ENCODE results near the gene USP40. TPM values are rescaled to one million over a fixed set of nuclear protein-coding genes. Genes with fewer than 3 reads are reported as not detected.

The USP40 gene
- total RNA-seq, 2 experiments from 2014 or later = 13.1 to 14.1 TPM

DNA sequence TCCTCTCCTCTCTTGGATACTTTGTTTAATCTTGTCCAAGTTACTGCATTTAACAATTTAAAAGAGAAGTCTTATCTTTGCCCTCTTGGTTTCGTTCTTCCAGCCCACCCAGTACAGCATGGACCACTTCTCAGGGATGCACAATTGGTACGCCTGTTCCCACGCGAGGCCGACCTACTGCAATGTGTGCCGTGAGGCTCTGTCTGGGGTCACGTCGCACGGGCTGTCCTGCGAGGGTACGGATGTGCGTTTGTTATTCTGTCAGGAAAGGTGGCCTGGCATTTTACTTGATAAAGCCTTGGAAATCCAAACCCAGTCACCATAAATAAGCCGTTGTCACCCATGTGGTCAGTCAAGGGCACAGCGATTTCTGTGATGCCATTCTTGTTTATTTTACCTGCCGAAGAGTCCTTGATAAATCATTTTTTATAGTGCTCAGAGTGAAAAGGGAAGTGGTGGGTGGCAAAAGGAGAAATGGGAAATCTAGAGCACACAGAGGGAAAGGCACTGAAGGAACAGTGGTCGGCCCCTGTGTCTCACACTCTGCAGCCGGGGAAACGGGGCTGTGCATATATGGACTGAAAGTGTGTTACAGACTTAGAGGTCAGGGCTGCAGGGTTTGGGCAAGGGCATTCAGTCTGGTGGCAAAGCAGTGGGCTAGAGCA lies 131.8 kb downstream of the USP40 start:
- peaks cover 54% of the 10 kb centered on the region for H3K36me3 Mint-ChIP-seq (ENCODE audit: low read depth)
- H3K4me3 Mint-ChIP-seq = no peak overlapping the region
- POLR2A ChIA-PET = no interaction called here
- ATAC-seq = no peak
- CTCF ChIA-PET = interaction anchor here (0.8 to 1.8 kb wide), 4 partner anchors 9 to 34 kb away, joined by 3 to 15 read pairs (median 4); no protein-coding TSS in a partner anchor
- DNase-seq = no peak
- no peaks in the 10 kb centered on the region for H3K27me3 Mint-ChIP-seq (ENCODE audit: low read depth)
- H3K9me3 Mint-ChIP-seq (ENCODE audit: insufficient read depth) = no peaks in the 10 kb centered on the region
- H3K4me1 Mint-ChIP-seq (ENCODE audit: low read depth) = peaks cover 14% of the 10 kb centered on the region
- H3K27ac Mint-ChIP-seq = no peak overlapping the region

DNA sequence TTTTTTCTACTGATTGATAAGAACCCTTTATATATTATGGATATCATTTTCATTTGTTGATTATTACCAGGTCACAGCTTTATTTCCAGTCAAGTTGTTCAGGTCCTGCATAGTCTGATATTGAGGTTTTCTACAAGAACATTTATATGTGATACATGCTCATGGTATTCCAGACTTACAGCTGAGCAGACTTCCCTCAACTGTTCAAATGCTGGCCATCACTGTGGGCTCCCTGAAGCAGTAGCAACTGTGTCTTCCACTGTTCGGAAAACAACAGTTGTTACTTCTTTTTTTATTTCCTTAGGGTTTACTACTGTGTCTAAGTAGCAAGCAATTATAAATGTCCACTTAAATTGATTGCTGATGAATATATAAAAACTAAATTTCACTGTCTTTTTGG lies 132.8 kb downstream of the USP40 start:
- Mint-ChIP-seq H3K36me3 (ENCODE audit: low read depth) (peaks cover 48% of the 10 kb centered on the region), H3K4me1 (ENCODE audit: low read depth) (peaks cover 22% of the 10 kb centered on the region), H3K27ac (no peak overlapping the region), H3K4me3 (no peak overlapping the region), H3K9me3 (ENCODE audit: insufficient read depth) (no peaks in the 10 kb centered on the region), H3K27me3 (ENCODE audit: low read depth) (no peaks in the 10 kb centered on the region)
- DNase-seq (no peak), ATAC-seq (no peak)
- ChIA-PET CTCF (interaction anchor here (1.2 to 1.8 kb wide), 3 partner anchors 10 to 29 kb away, joined by 4 to 15 read pairs (median 6); no protein-coding TSS in a partner anchor), POLR2A (no interaction called here)

DNA sequence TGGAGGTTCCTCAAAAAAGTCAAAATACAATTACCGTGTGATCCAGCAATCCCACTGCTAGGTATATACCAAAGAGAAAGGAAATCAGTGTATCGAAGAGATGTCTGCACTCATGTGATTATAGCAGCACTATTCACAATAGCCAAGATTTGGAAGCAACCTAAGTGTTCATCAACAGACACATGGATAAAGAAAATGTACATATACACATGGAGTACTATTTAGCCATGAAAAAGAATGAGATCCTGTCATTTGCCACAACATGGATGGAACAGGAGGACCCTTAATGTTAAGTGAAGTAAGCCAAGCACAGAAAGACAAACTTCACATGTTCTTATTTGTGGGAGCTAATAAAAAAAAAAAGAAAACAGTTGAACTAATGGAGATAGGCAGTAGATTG lies 133.6 kb downstream of the USP40 start:
- peaks cover 47% of the 10 kb centered on the region for H3K36me3 Mint-ChIP-seq (ENCODE audit: low read depth)
- ATAC-seq = no peak
- POLR2A ChIA-PET = no interaction called here

DNA sequence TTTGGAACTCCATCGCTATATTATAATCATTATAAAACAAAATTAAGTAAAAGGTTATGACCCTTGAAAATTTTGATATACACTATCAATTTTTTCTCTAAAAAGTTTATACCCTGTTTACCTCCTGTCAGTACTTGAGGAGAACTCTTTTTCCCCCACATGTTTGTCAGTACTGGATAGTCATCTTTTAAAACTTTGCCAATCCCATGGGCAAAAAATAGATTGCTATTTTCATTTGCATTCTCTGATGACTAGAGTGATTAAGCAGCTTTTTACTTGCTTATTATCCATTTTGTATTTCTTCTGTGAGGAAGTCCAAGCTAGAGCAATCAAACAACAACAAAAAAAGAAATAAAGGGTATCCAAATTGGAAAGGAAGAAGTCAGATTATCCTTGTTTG lies 135.9 kb downstream of the USP40 start:
- Mint-ChIP-seq H3K9me3 (ENCODE audit: insufficient read depth) (no peaks in the 10 kb centered on the region), H3K27me3 (ENCODE audit: low read depth) (no peaks in the 10 kb centered on the region), H3K4me3 (no peak overlapping the region), H3K4me1 (ENCODE audit: low read depth) (peaks cover 50% of the 10 kb centered on the region), H3K27ac (no peak overlapping the region), H3K36me3 (ENCODE audit: low read depth) (peaks cover 56% of the 10 kb centered on the region)
- no peak for ATAC-seq
- ChIA-PET POLR2A (interaction anchor here (0.6 kb wide), 1 partner anchor 45 kb away, joined by 3 read pairs; no protein-coding TSS in a partner anchor), CTCF (interaction anchor here (2.0 to 7.8 kb wide), 2 partner anchors 13 to 26 kb away, joined by 11 to 56 read pairs; no protein-coding TSS in a partner anchor)
- no peak for DNase-seq

More for the DNA sequence above, 133.6 kb downstream of the USP40 start:
- Mint-ChIP-seq H3K27me3 (ENCODE audit: low read depth) (no peaks in the 10 kb centered on the region), H3K9me3 (ENCODE audit: insufficient read depth) (no peaks in the 10 kb centered on the region), H3K4me3 (no peak overlapping the region), H3K27ac (no peak overlapping the region), H3K4me1 (ENCODE audit: low read depth) (peaks cover 27% of the 10 kb centered on the region)
- DNase-seq = no peak
- CTCF ChIA-PET = interaction anchor here (0.9 to 1.8 kb wide), 6 partner anchors 10 to 29 kb away, joined by 3 to 15 read pairs (median 5); no protein-coding TSS in a partner anchor

DNA sequence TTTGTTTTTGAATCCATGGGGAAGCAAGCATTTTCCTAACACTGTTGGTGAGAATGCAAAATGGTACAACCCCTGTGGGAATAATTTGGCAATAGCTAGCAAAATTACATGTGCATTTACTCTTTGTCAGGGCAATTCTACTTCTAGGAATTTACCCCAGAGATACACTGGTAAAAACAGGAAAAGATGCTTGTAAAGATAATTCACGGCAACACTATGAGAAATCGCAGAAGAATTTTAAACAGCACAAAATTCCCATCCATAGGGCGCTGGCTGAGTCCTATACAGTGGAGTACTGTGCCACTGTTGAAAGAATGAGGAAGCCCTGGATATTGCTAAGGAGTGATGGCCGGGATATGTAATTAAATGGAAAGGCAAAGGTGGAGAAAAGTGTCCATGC lies 136.5 kb downstream of the USP40 start:
- H3K27ac Mint-ChIP-seq = no peak overlapping the region
- ATAC-seq (no peak), DNase-seq (no peak)
- peaks cover 55% of the 10 kb centered on the region for H3K36me3 Mint-ChIP-seq (ENCODE audit: low read depth)
- H3K27me3 Mint-ChIP-seq (ENCODE audit: low read depth) = no peaks in the 10 kb centered on the region
- H3K4me1 Mint-ChIP-seq (ENCODE audit: low read depth) = peaks cover 53% of the 10 kb centered on the region
- ChIA-PET CTCF (interaction anchor here (2.0 to 7.8 kb wide), 2 partner anchors 14 to 26 kb away, joined by 11 to 56 read pairs; no protein-coding TSS in a partner anchor), POLR2A (no interaction called here)
- no peaks in the 10 kb centered on the region for H3K9me3 Mint-ChIP-seq (ENCODE audit: insufficient read depth)
- no peak overlapping the region for H3K4me3 Mint-ChIP-seq

DNA sequence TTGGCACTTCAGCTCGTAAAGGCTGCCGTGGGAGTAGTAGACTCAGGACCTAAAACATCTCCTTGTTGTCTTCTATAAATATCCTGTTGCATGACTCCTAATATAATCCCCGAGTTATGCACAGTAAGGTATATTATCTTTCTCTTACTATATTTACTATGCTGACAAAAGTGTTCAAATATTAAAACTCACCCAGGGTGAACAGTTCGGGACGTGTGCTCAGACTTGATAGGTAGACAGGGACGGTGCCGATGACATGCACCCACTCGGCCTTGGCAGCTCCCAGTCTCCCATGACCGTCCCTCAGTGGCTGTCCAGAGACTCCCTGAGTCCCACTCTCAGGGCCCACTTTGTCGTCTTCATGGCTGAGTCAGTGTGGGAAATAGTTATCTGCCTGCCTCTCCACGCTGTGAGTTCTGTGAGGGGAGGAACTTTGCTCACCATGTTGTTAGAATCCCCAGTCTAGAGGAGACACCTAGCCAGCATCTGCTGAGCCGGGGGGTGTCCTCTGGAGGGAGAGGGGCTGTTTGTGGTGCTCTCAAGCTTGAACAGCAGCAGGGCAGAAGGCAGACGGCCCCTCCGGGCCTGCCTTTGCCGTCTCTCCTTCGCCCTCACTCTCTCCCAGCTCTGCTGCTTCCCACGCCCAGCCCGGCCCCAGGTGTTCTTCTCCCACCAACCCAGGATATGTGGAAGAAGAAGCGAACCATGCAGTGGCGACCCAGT lies 137.2 kb downstream of the USP40 start:
- ATAC-seq (no peak), DNase-seq (no peak)
- POLR2A ChIA-PET = no interaction called here
- no peak overlapping the region for H3K27ac Mint-ChIP-seq
- no peak overlapping the region for H3K4me3 Mint-ChIP-seq
- H3K36me3 Mint-ChIP-seq (ENCODE audit: low read depth) = peaks cover 55% of the 10 kb centered on the region
- peaks cover 57% of the 10 kb centered on the region for H3K4me1 Mint-ChIP-seq (ENCODE audit: low read depth)
- H3K9me3 Mint-ChIP-seq (ENCODE audit: insufficient read depth) = no peaks in the 10 kb centered on the region
- CTCF ChIA-PET = interaction anchor here (2.0 to 7.8 kb wide), 2 partner anchors 14 to 25 kb away, joined by 11 to 56 read pairs; no protein-coding TSS in a partner anchor
- no peaks in the 10 kb centered on the region for H3K27me3 Mint-ChIP-seq (ENCODE audit: low read depth)

DNA sequence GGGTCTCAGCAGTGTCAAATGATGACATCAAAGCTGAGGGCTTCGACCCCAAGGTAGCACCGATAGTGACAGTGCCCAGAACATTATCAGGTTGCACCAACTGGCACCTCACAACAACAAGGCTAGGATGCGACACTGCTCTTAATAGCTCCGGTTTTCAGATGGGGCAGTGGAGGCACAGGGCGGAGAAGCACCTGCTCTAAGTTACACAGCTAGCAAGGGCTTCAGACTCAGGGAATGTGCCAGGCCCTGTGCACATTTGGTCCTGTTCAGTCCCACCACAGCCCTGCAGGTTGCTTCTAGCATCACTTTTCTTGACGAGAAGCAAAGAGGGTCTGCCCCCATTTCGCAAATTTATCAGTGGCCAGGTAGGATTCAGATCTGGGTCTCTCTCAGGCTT lies 138.1 kb downstream of the USP40 start:
- POLR2A ChIA-PET = no interaction called here
- CTCF ChIA-PET = interaction anchor here (7.8 kb wide), 1 partner anchor 15 kb away, joined by 56 read pairs; no protein-coding TSS in a partner anchor
- Mint-ChIP-seq H3K4me3 (no peak overlapping the region), H3K36me3 (ENCODE audit: low read depth) (peaks cover 64% of the 10 kb centered on the region), H3K27me3 (ENCODE audit: low read depth) (no peaks in the 10 kb centered on the region), H3K9me3 (ENCODE audit: insufficient read depth) (no peaks in the 10 kb centered on the region), H3K4me1 (ENCODE audit: low read depth) (peaks cover 66% of the 10 kb centered on the region), H3K27ac (no peak overlapping the region)
- no peak for DNase-seq
- ATAC-seq = no peak

DNA sequence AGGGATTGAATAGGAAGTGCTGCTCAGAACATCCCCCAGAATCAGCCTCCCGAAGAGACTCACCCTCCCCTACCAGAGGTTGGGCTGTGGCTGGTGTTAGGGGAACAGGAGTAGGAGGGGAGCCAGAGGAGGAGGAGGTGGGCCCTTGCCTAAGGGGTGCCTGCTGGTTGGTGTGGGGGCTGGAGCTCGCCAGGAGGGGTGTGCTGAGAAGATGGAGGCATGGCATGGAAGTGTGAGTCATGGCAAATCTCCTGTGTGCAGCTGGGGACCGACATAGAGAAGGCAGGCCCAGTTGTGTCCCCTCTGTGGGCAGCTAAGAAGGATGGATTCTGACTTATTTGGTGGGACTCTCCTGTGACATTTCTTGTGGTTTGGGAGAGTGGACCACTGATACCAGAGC lies 138.6 kb downstream of the USP40 start:
- H3K4me1 Mint-ChIP-seq (ENCODE audit: low read depth) = peaks cover 71% of the 10 kb centered on the region
- DNase-seq (no peak), ATAC-seq (no peak)
- H3K36me3 Mint-ChIP-seq (ENCODE audit: low read depth) = peaks cover 68% of the 10 kb centered on the region
- no peak overlapping the region for H3K27ac Mint-ChIP-seq
- no peak overlapping the region for H3K4me3 Mint-ChIP-seq
- no peaks in the 10 kb centered on the region for H3K9me3 Mint-ChIP-seq (ENCODE audit: insufficient read depth)
- ChIA-PET POLR2A (no interaction called here), CTCF (interaction anchor here (7.8 kb wide), 1 partner anchor 16 kb away, joined by 56 read pairs; no protein-coding TSS in a partner anchor)
- no peaks in the 10 kb centered on the region for H3K27me3 Mint-ChIP-seq (ENCODE audit: low read depth)

DNA sequence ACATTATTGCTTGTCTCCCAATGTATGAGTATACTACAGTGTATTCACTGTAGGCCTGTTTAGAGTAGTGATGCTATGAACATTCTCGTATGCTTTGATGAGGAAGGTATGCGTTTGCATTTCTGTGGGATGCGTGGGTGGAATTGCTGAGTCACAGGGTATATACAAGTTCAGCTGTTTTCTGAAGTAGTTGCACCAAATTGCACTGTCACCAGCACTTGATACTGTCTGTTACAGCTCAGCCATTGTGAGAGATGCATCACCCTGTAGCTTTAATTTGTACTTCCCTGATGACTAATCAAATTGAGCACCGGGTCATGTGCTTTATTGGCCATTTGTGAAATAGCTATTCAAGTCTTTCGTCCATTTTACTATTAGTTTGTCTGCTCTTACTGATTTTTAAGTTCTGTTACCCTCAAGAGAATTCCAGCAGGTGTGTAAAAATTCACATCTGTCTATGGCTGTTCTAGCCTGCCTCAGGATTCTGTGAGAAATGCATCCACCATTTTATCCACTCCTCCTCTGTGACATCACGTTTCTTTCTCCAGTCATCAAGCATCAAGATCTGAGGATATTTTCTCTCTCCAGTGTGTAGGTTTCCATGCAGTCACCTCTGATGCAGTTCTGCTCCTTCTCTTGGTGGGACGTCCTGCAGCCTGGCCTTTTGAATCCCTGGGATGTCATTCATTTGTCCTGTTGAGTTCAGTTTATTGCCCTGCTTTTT lies 139.8 kb downstream of the USP40 start:
- Mint-ChIP-seq H3K27me3 (ENCODE audit: low read depth) (no peaks in the 10 kb centered on the region), H3K9me3 (ENCODE audit: insufficient read depth) (no peaks in the 10 kb centered on the region), H3K4me3 (no peak overlapping the region), H3K27ac (peak overlapping the region; percentile 3), H3K36me3 (ENCODE audit: low read depth) (peaks cover 74% of the 10 kb centered on the region), H3K4me1 (ENCODE audit: low read depth) (peaks cover 82% of the 10 kb centered on the region)
- ChIA-PET CTCF (interaction anchor here (0.7 to 7.8 kb wide), 4 partner anchors 17 to 28 kb away, joined by 3 to 56 read pairs (median 4); no protein-coding TSS in a partner anchor), POLR2A (no interaction called here)
- DNase-seq (no peak), ATAC-seq (no peak)
